Heart left ventricle (tissue), 16 donors: ENCODE data around the gene VAC14. TPM values are rescaled to one million over a fixed set of nuclear protein-coding genes. Genes with fewer than 3 reads are reported as not detected.

Experiments used
- ATAC-seq, 4 donors: fragments of 200-7000 bp; cut with Tn5 transposase; one replicate each; pipeline ENCODE4 v1.9.1; 2020 to 2022; ENCODE audit warnings: moderate library complexity in 4 of 4, mild to moderate bottlenecking in 3 of 4, moderate number of reproducible peaks in 1 of 4
- DNase-seq, 5 donors: peaks; one replicate each; pipeline ENCODE4 v3.0.0-alpha.2; 2020
- H3K27ac ChIP-seq, 12 donors: fragments of 200-600 bp; sonication (generic) in 4 of 12; one replicate each; pipeline versions ENCODE4 v1.5.0 to v1.8.0; 2016 to 2022; ENCODE audit warnings: mild to moderate bottlenecking in 2 of 12
- H3K27me3 ChIP-seq, 9 donors: fragments of 200-600 bp; sonication (generic) in 2 of 9; one replicate each; pipeline versions ENCODE4 v1.5.1 to v1.8.0; 2016 to 2022; ENCODE audit warnings: mild to moderate bottlenecking in 3 of 9
- H3K36me3 ChIP-seq, 9 donors: fragments of 200-600 bp; sonication (generic) in 2 of 9; one replicate each; pipeline versions ENCODE4 v1.5.0 to v1.8.0; 2018 to 2022; ENCODE audit warnings: mild to moderate bottlenecking in 2 of 9
- H3K4me1 ChIP-seq, 12 donors: fragments of 200-600 bp; sonication (generic) in 4 of 12; one replicate each; pipeline versions ENCODE4 v1.5.0 to v1.8.0; 2016 to 2022; ENCODE audit warnings: mild to moderate bottlenecking in 3 of 12
- H3K4me3 ChIP-seq, 12 donors: fragments of 200-600 bp; sonication (generic) in 4 of 12; one replicate each; pipeline versions ENCODE4 v1.5.0 to v1.8.0; 2017 to 2022; ENCODE audit warnings: mild to moderate bottlenecking in 9 of 12, moderate library complexity in 4 of 12
- H3K9me3 ChIP-seq, 12 donors: fragments of 200-600 bp; sonication (generic) in 4 of 12; one replicate each; pipeline versions ENCODE4 v1.5.0 to v1.8.0; 2016 to 2022; ENCODE audit warnings: mild to moderate bottlenecking in 1 of 12
- POLR2A ChIP-seq, 2 donors: fragments of 450-650 bp; IDR thresholded peaks; one replicate each; pipeline ENCODE4 v1.6.1; 2017; ENCODE audit warnings: antibody characterized with exemption in 2 of 2, mild to moderate bottlenecking in 2 of 2, moderate library complexity in 2 of 2
- WGBS, 4 donors: extraction: QIAGEN DNeasy Blood & Tissue Kit in 2 of 4; methylation state at CpG; one replicate each; pipeline versions ENCODE4 v1.1.5 to v1.1.7; 2013 to 2018; 5-methylcytosine and 5-hydroxymethylcytosine counted together
- intact Hi-C, 10 donors: fragments of 100-400 bp; cut with DNase I; formaldehyde crosslinking; loops; one replicate each; pipeline versions ENCODE4 v1.11.1 to v1.14.2; 2022
- polyA plus RNA-seq, 2 donors: library from polyadenylated mRNA; stranded (reverse); fragments of 200-250 nt; gene quantifications; one replicate each; pipeline ENCODE4 v1.2.3, GENCODE V29; 2013
- total RNA-seq, 9 donors: library from RNA; depleted of rRNA in 2 of 9; stranded (reverse); fragments of >200 nt in 2 of 9; fragmentation: NEBNext Ultra II Directional in 3 of 9; extraction: Animal tissue kit (Norgen Biotek cat#: 25700) in 3 of 9; gene quantifications; one replicate each; pipeline versions ENCODE4 v1.1.0 to v1.2.4, GENCODE V29; 2016 to 2023
- TF ChIP-seq, protein P1 (sequence below), 12 donors: fragments of 200-600 bp; sonication (generic) in 4 of 12; IDR thresholded peaks; one replicate each; pipeline versions ENCODE4 v1.5.0 to v1.8.0; 2018 to 2022; ENCODE audit warnings: antibody characterized with exemption in 12 of 12, mild to moderate bottlenecking in 5 of 12
- donor health status: ischemic (EF 13 %, LVEDD 7.1; RV severe dilation, severe dysfunction).
- donor health status: healthy with polysubstance abuse.
- donor health status: DM: no; HTN: yes; CAD: no.
- donor health status: DM: no; HTN: no; CAD: no.
- donor health status: ischemic (EF 25% LVEDD 6.9; RV normal size, moderate dysfunction).
- donor health status: ischemic (EF 25% LVEDD 5.7; RV mildly dilated, moderate dysfunction).
- donor health status: healthy.
- donor health status: DM: yes; HTN: yes; CAD: no.
- donor health status: ischemic (EF 35%, LVEDD 5.7; RV mildly dilated, moderate dysfunction).
- donor health status: nonischemic (EF 11% LVEDD 7.7; RV severe dilation, severe dysfunction).
- donor health status: DM: yes; HTN: yes; CAD: no.
- donor health status: PGD.
- donor health status: ischemic (EF 29% LVEDD 5.4; RV normal size, mild dysfunction).
- donor health status: nonischemic (EF 23%, LVEDD 6.1; RV moderate dilation, normal function).

The VAC14 gene
- total and polyA plus RNA-seq, 11 donors = 13.9 to 48.0 (median 26.1) TPM

DNA sequence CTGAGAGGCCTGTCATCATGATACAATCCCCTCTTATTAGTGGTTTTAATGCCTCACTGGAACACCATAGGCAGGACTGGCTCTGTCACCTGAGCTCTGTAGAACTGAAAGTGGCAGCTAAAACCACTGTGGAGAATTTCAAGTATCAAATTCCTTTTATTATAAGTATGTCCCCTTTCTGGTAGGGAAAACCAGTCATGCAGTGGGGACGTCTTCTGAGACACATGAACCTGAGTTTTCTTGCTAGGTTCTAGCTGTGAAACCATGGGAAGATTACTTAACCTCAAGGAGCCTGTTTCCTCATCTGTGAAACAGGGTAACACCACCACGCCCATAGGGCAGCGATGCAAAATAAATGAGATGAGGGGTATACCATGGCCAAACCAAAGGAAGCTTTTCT lies 4.7 kb downstream of the VAC14 start:
- intact Hi-C loops = no loop called here
- ATAC-seq (no peak), DNase-seq (no peak)
- Histone ChIP-seq H3K27ac (no peak overlapping the region), H3K4me1 (peaks cover 0 to 20% (median 14%) of the 10 kb centered on the region in 12 donors), H3K36me3 (peaks cover 0 to 13% (median 0%) of the 10 kb centered on the region in 9 donors), H3K4me3 (no peak overlapping the region), H3K9me3 (no peaks in the 10 kb centered on the region), H3K27me3 (no peaks in the 10 kb centered on the region)
- no peak for TF ChIP-seq POLR2A (IDR thresholded peaks at IDR 0.05)
- TF ChIP-seq, protein P1, sequence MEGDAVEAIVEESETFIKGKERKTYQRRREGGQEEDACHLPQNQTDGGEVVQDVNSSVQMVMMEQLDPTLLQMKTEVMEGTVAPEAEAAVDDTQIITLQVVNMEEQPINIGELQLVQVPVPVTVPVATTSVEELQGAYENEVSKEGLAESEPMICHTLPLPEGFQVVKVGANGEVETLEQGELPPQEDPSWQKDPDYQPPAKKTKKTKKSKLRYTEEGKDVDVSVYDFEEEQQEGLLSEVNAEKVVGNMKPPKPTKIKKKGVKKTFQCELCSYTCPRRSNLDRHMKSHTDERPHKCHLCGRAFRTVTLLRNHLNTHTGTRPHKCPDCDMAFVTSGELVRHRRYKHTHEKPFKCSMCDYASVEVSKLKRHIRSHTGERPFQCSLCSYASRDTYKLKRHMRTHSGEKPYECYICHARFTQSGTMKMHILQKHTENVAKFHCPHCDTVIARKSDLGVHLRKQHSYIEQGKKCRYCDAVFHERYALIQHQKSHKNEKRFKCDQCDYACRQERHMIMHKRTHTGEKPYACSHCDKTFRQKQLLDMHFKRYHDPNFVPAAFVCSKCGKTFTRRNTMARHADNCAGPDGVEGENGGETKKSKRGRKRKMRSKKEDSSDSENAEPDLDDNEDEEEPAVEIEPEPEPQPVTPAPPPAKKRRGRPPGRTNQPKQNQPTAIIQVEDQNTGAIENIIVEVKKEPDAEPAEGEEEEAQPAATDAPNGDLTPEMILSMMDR (IDR thresholded peaks at IDR 0.05) = no peak
- WGBS, 4 donors = 88 to 96% (median 91%) methylated on average over 3 of the region's 3 CpGs

GRCh38 chr16:70795296-70795912 lies 5.6 kb downstream of the VAC14 start:
- Histone ChIP-seq H3K4me3 (no peak overlapping the region), H3K9me3 (no peaks in the 10 kb centered on the region), H3K27me3 (no peaks in the 10 kb centered on the region), H3K4me1 (peaks cover 0 to 16% (median 12%) of the 10 kb centered on the region in 12 donors), H3K27ac (no peak overlapping the region), H3K36me3 (peaks cover 0 to 13% (median 0%) of the 10 kb centered on the region in 9 donors)
- 88 to 96% (median 93%) methylated on average over 12 of the region's 12 CpGs for WGBS, 4 donors
- DNase-seq (no peak), ATAC-seq (no peak)
- intact Hi-C loops = no loop called here
- no peak for TF ChIP-seq POLR2A (IDR thresholded peaks at IDR 0.05)
- TF ChIP-seq, protein P1 (IDR thresholded peaks at IDR 0.05) = no peak

DNA sequence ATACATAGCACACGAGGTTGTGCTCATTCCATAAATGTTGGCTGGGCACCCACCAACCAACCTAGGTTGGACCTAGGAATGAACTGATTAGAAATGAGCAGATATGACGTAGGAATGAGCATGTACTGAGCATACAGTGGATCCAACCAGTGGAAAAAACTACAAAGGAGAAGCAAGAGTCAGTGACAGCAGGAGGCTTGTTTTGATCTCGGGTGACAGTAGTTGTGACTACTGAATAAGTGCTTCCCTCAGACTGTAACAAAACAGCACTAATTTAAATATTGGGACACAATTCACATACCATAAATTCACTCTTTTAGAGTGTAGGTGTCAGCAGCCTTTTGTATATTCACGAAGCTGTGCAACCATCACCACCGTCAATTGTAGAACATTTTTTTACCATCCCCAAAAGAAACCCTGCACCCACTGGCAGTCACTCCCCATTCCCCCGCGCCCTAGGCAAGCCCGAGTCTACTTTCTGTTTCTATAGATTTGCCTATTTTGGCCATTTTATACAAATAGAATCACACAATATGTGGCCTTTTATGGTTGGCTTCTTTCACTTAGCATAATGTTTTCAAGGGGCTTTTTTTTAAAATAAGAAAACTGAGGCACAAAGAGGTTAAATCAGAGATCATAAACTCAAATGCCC lies 7.0 kb downstream of the VAC14 start:
- Histone ChIP-seq H3K36me3 (peaks cover 0 to 13% (median 0%) of the 10 kb centered on the region in 9 donors), H3K9me3 (no peaks in the 10 kb centered on the region), H3K27me3 (no peaks in the 10 kb centered on the region), H3K27ac (no peak overlapping the region), H3K4me1 (peaks cover 0 to 1% (median 0%) of the 10 kb centered on the region in 12 donors), H3K4me3 (no peak overlapping the region)
- 81 to 86% (median 85%) methylated on average over 8 of the region's 8 CpGs for WGBS, 4 donors
- TF ChIP-seq POLR2A (IDR thresholded peaks at IDR 0.05) = no peak
- intact Hi-C loops = no loop called here
- DNase-seq = no peak
- no peak for ATAC-seq

DNA sequence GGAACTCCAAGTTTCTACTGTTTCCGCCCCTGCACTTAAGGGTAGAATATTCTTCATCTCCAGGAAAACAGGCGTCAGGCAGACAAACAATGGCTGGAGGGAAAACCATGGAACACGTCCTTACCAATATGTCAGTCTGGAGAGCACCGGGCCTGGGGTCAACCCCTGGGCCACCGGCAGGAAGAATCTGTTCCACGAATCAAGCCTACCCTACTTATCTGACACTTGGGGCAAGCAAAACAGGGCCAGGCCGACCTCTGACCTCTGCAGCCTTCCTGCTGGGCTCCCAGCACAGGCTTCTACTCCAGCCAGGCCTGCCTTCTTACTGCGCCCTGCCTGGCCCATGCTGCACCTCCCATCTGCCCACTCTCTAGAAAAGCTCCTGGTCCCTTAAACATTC lies 10.1 kb downstream of the VAC14 start:
- Histone ChIP-seq H3K9me3 (no peaks in the 10 kb centered on the region), H3K4me1 (peaks cover 0 to under 1% (median 0%) of the 10 kb centered on the region in 12 donors), H3K4me3 (no peak overlapping the region), H3K27me3 (no peaks in the 10 kb centered on the region), H3K27ac (no peak overlapping the region), H3K36me3 (peaks cover 0 to 17% (median 5%) of the 10 kb centered on the region in 9 donors)
- DNase-seq = no peak
- 69 to 71% (median 69%) methylated on average over 8 of the region's 8 CpGs for WGBS, 4 donors
- intact Hi-C loops = no loop called here
- no peak for TF ChIP-seq POLR2A (IDR thresholded peaks at IDR 0.05)
- TF ChIP-seq, protein P1 (IDR thresholded peaks at IDR 0.05) = no peak
- peak in 1 of 4 donors; percentile 10 for ATAC-seq
